Inflammatory macrophage treated with lipopolysaccharide for 4 hours (primary cell): ENCODE results near the gene SNAPC3.
"Not testable (repeated sequence)": the region's sequence is repeated elsewhere in the genome, so short reads cannot be mapped to it uniquely, and the experiment has no call there.

Experiments used
- DNase-seq: peaks from one replicate; pipeline ENCODE4 v3.0.0-alpha.2; 2020

Gene SNAPC3

DNA sequence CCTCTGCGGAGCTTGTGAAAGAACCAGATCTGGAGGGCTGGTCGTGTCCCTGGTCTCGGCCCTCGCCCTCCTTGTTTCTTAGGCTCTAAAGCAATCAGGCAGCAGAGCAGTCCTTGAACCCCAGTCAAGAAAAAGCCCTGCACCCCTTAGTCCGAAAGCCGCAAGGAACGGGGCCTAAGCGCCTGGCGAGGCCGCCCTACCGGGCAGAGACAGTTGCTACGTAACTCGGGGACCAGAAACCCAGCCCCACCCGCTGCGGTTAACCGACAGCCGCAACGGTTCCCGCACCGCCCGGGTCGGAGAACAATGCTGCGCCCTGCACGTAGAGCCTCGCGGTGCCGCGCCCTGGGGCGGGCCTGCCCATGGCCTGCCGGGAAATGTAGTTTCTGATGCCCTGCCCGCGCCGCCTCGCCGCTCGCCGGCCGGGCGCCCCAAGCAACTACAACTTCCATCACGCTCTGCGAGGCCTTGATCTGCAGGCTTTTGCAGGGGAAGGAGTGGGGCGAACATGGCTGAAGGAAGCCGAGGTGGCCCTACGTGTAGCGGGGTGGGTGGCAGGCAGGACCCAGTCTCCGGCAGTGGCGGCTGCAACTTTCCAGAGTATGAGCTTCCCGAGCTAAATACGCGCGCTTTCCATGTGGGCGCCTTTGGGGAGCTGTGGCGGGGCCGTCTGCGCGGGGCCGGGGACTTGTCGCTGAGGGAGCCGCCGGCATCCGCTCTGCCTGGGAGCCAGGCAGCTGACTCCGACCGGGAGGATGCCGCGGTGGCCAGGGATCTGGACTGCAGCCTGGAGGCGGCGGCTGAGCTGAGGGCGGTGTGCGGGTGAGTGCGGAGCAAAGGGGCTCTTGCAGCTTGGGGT lies at the start of gene SNAPC3:
SNAPC3 (plus strand) TSS at position 505 of the 859 bp plus-strand sequence; CDS start at position 509, 4 bp downstream.
- DNase-seq: peak; percentile 96

DNA sequence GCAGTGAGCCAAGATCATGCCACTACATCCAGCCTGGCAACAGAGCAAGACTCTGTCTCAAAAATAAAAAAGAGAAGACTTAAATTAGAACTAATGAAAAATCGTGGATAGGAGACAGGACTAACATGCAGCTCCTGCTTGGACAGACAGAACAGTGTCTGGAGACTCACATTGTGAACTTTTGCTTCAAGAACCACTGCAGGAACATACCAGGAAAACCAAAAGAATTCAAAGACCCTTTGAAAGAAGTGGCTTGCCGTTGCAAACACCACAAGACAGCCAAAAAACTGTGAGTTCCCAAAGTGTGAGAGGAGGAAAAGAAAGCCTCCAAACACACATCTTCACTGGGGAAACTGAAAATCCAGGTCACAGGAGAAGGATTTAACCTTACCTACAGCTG lies 48.8 kb upstream of the SNAPC3 start:
- DNase-seq: no peak

DNA sequence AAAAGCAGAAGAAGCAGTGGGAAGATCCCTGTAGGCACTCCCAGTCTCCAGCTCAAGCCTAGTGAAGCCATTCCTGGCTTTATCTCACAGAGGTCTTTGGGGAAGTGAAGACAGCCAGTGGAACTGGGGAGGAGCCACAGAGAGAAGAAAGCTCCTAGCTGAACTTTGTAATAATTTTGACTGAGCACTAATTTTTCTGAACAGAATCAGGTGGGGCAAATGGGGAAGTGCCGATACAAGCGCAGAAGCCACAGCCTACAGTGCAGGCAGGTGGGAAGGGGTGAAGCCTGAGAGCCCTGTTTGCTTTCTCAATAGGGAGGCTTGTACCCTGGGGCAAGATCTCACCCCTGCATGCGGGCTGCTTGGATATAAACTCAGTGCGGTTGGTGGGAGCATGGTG lies 48.4 kb upstream of the SNAPC3 start:
- peak; percentile 30 for DNase-seq

DNA sequence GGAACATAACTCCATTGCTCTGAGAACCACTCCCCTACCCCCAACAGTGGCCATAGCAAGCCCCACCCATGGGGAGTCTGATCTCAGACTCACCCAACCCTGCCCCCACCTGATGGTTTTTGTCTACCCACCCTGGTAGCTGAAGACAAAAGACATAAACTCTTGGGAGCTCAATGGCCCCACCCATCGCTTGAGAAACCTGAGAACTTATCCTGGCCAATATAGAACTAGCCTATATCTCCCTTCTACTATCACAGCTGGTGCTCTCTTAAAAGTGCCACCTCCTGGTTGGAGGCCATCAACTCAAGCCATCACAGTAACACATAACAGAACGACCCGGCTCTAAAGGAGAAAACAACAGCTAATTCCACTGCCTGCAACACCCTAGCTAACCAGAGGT lies 47.9 kb upstream of the SNAPC3 start:
- no peak for DNase-seq

DNA sequence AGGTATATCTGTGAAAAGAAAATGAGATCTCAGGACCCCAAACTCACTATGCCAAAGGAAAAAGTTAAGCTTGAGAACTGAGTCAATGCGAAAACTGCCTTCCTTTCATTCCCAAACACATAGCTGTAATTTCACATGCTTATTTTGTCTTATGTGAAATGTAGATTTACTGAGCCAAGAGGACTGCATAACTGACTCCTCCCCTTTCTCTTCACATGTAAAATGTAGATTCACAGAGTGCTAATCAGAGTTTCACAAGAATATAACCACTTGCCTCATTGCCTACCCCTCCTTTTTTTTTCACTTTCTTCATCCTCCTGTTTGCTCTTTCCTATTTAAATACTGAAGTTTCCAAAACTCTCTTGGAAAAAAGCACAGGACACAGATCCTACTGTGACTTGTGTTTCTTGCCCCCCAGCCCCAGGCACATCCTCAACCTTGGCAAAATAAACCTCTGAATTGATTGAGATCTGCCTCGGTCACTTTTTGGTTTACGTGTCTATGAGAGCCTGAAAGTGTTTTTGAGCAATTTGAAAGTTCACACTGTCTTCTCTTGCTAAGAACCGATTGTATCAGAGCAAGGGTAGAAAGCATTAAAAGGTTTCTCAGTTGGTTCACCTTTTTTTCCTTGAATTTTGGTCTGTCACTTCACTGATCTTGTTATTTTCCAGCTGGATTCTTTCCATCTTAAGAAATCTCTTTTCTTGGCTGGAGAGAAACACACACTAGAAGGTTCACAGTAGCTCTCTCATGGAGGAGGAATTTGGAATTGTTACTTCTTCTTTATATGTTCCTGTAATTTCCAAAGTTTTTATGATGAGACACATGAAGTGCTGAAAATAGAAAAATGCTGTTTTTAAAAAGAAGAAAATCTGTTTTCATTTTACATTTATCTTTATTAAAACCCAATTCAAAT lies 44.8 kb upstream of the SNAPC3 start:
- DNase-seq: no peak

DNA sequence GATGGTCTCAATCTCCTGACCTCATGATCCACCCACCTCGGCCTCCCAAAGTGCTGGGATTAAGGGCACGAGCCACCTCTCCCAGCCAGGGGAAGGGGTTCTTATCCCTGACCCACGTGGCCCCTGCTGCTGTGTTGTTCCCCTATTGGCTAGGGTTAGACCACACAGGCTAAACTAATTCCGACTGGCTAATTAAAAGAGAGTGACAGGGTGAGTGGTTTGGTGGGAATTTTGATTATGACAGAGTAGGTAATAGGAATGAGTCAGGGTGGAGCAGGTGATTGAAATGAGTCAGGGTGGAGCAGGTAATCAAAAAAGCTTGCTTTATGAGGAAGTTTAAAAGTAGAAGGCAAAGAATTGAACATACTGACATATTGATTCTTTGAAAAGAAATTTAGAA lies 43.4 kb upstream of the SNAPC3 start:
- not testable (repeated sequence) for DNase-seq

DNA sequence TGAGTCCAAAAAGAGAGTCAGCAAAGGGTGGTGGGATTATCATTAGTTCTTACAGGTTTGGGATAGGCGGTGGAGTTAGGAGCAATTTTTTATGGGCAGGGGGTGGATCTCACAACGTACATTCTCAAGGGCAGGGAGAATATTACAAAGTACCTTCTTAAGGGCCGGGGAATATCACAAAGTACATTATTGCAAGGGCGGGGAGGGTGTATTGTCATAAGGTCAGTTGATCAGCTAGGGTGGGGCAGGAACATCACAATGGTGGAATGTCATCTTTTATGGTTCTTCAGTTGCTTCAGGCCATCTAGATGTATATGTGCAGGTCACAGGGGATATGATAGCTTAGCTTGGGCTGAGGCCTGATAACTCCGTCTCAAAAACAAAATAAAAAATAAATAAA lies 42.8 kb upstream of the SNAPC3 start:
- not testable (repeated sequence) for DNase-seq

DNA sequence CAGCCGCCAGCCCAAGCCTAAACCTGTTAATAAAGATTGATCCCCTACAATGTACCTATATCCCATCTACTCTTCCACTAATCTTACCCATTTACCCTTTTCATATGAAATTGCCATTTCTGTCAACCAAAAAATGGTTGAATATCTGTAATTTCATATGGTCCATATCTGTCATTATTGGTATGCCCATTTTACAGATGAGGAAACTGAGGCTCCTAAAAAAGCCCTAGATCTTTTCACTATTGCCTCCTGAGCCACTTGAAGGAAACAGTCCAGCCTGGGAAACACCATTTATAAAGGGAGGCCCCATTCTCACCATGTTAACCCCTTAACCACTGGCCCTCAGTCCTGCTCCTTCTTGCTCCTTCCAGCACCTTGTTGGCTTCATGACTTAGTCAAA lies 41.2 kb upstream of the SNAPC3 start:
- no peak for DNase-seq

DNA sequence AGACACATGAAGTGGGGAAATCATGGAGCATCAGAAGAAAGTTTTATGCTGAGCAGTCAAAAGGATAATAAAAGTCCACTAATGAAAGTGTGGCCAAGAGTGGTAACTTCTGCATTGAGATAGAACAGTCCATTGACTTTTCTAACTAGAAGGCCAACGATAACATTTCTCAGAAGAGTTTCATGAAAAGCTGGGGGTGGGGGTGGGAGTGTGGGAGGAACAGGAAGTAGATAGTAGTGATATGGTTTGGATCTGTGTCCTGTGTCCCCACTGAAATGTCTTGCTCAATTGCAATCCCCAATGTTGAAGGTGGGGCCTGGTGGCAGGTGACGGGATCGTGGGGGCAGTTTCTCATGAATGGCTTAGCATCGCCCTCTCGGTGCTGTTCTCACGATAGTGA lies 36.2 kb upstream of the SNAPC3 start:
- DNase-seq: no peak

DNA sequence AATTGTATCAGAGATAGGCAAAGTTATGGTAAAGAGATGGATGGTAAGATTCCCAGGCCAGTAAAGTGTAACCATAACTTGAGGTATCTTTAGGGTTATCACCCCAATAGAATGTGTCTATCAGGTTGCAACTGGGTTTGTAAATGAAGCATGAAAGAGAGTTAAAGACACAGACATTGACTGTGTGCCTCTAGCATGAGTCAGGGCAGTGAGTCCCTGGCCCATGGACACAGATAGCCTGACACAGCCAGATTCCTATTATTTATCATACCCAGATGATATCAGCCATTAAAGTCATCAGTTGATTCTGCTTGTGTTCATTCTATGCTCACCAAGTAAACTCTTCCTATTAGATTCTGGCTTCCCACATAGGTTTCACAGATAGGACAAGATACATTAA lies 33.5 kb upstream of the SNAPC3 start:
- DNase-seq: no peak

DNA sequence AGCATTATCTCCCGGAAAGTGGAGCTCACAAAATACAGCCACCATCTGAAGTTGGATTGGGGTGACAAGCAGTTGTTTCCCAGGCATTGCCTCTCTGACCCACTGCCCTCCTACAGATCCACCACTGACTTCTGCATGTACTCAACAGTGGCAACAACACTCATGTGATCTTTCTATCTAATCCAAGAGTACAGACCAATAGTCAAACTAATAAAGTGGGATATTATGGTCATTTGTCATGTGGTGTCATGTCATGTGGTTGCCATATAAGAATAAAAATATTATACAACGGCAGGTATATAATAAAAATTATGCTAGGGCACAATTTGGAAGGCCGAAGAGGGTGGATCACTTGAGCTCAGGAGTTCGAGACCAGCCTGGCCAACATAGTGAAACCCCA lies 33.0 kb upstream of the SNAPC3 start:
- DNase-seq: peak; percentile 14

DNA sequence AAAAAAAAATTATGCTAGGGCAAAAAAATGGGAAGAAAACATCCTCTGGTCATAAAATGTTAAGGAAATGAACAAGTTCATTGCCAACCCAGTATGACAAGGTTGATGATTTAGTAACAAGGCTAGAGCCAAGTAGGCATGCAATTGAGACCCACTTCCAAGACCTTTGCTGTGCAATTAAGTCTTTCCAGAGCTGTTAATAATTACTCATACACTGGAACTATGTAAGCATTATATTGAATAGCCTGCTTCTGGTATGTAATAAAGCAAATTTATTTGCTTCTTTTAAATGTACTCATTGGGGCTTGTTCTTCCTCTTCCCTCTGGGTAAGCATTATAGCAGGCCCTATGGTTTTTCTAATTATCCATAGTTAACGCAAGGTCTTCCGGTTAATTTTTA lies 32.5 kb upstream of the SNAPC3 start:
- no peak for DNase-seq

DNA sequence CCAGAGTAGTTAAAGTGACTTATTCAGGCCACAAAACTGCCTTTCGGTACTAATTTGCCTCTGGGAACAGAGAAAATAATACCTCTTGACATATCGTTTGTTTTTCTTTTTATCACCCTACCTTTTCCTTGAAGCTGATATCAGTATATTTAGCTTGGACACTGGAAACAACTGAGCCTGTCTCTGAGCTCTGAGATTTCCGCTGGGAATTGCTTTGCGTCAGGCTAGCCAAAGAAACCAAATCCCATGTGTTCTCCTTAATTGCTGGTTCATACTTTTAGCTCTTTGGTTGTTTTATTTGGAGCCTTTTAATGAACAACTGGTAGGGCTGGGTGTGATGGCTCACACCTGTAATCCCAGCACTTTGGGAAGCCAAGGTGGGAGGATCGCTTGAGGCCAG lies 30.3 kb upstream of the SNAPC3 start:
- DNase-seq: no peak

DNA sequence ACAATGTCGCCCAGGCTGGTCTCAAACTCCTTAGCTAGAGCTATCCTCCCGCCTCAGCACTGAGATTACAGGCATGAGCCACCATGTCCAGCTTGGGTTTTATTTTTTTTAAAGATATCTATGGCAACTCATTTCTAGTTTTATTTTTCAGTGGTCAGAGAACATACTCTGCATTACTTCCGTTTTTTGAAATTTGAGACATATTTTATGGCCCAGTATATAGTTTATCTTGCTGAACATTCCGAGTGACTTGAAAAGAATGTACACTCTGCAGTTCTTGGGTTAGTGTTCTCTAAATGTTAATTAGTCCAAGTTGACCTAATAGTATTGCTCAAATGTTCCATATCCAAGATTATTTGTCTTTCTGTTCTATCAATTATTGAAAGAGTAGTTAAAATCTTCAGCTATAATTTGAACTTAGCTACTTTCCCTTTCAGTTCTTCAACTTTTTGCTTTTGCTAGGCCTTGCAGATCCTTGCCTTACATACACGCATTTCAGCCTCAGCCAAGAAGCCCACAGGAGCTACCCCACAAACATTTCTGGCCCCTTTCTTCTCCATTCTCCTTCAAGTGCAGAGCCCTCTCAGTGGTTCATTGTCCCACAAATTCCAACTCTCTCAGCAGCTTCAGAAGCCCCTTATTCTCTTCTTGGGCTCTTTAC lies 22.3 kb upstream of the SNAPC3 start:
- no peak for DNase-seq

DNA sequence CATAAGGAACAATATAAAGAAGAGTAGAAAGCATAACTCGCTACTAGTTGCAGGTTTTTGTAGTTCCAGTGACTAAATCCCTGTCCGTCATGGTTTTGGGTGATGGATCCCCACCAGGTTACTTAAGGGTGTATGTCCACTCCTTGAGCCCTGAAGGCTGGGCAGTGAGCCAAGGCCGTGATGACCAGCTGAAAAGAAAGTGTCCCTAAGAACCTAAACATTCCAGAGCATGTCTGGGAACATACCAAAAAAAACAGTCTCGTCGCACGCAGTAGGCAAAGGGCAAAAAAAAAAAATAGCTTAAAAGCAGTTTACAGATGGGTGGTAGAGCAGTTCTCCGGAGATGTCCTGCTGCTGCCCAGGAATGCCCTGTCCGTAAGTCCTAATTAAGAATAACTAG lies 21.4 kb upstream of the SNAPC3 start:
- no peak for DNase-seq

DNA sequence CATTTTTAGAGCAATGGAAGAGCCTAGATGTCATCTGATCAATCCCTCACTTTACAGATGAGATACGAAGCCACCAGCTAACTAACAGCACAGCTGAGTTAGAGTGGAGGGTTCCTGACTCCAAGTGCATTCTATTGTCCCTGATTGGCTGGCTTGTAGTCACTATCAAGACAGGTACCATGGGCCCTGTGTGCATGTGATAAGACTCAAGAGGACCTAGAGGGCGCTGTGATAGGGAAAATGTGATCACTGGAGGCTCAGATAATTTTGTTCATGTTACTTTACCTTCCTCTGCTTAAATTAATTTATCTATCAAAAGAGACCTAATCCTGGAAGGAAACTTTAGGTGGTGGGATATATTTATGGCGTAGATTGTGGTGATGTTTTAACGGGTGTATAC lies 19.5 kb upstream of the SNAPC3 start:
- no peak for DNase-seq

DNA sequence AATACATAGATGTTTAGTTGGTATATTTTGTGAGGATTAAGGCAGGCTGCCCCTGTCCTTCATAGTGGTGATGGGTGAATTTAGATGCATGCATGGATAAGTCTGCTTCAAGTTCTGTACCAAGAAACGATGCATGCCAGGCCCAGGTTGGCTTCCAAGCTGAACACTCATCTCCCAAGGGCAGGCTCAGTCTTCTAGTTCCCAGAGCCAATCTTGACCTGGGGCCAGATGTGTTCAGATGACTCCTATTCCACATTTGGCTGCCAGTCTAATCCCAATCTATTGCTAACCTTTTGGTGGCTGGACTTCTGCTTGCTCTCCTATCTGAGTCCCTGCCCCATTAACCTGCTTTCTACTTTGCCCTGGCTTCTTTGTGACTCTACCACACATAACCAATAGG lies 18.5 kb upstream of the SNAPC3 start:
- no peak for DNase-seq

DNA sequence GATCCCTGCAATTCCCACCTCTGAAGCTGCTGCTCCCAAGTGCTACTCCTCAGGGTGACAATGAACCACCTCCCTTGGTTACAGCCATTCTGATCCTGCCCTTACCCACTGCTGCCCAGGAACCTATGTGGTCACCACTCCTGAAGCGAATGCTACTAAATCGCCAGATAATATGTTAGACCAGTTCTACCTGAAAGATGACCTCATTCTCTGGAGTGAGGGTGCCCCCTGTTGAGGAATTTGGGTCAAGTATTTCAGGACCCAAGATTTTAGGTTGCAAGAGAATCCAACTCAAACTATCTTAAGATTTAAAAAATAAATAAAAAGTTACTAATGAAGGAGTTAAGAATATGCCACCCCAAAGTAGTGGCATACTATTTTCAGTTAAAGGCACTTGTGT lies 5.8 kb upstream of the SNAPC3 start:
- peak; percentile 36 for DNase-seq

DNA sequence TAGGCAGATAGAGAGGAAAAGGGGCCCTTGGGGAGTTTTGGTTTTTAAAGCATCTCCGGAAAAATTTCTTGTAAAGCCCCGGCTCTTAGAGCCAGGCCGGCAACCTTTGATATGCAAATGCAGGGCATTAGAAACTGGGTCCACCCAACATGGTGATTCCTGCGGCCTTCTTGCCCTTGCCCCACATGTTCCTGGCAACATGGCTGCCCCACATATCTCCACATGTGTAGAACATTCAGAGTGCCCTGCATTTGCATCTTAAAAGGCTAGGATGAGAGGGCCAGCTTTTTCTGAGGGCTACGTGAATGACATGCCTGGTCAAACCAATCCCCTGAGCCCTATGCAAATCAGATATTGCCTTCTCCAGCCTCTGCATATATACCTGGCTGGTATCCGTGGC lies 5.0 kb upstream of the SNAPC3 start:
- no peak for DNase-seq

DNA sequence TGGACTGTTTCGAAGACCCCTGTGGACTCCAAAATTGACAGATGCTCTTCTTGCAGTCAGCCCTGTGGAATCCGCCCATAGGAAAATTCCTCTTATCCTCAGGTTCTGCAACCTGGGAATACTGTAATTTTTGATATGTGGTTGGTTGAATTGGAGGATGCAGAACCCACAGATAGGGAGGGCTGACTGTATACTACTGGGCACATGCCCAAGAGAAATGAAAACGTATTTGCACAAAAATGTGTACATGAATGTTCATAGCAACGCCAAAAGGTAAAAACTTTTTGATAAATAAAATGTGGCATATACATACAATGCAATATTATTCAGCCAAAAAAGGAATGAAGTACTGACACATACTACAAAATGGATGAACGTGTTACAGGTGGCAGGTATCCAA lies 1.9 kb upstream of the SNAPC3 start:
- DNase-seq: no peak

DNA sequence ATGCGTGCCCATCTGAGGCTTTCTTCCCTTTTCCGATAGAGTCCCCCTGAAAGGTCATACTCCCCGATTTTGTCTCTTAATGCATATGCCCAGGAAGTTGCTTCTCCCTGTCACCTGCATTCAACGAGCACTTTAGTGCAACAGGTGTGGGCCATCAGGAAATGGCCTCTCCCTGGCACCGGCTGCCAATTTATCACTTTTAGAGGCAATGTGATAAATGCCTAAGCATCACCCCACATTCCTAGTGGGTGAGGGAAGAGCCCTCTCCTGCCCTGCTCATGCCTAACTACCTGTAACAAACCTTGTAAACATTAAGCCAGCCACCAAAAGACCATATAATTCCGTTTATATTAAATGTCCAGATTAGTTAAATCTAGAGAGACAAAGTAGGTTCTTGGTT lies 1.1 kb upstream of the SNAPC3 start:
- DNase-seq: no peak

DNA sequence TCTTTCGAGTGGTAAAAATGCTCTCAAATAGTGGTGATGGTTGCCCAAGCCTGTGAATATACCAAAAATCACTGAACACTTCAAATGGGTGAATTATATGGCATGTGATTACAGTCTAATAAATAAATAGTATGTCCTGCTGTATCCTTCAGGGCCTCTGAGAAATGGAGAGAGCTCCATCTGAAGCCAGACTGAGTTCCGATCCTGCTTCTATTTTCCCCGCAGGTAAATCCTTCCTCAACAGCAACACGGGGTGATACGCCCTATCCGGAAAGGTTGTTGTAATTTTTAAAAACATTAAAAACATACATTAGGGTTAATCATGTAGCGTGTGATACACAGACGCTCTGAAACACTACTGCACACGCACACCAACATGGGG lies 695 bp upstream of the SNAPC3 start:
- DNase-seq: no peak

DNA sequence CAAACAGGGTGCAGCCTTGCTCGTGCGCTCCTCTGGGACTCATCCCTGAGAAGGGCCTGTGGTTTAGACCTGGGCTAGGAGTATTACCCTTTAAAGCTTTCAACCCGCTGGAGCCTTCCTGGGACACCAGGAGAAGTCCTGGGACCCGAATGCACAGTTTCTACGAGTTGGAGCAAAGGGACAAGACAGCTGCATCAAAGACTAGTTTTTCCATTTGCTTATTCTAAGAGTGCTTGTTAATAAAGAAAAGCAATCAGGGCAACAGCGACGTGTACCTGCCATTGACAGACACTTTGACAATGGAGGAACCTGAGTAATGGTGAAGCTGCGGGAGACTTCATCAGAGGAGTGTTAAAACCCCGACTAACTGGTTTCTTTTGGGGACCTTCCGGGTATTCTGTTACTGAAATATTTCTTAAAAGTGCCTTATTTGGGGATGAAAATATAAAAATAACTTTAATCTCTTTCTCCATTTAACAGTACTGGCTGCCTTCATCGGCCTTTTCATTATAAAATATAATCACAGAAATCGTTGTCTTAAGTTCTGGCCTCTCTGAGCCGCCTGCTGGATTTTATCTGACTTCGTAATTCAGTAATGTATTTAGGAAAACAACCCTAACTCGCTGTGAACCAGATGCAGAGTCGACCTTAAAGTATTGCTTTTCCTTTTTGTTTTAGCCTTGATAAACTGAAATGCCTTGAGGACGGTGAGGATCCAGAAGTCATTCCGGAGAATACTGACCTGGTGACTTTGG lies 732 bp downstream of the SNAPC3 start:
- peak; percentile 49 for DNase-seq
